GM10266 (cell line): Measurements from ENCODE around the gene GALNT6.

Experiments used
- DNase-seq: peaks from one replicate; pipeline ENCODE4 v3.0.0; 2012; ENCODE audit errors: extremely low spot score
- CTCF ChIP-seq: IDR thresholded peaks from 2 replicates; pipeline ENCODE4 v1.5.1; 2012; ENCODE audit warnings: mild to moderate bottlenecking, low read depth; ENCODE audit not compliant: control insufficient read depth, insufficient read depth; ENCODE audit errors: missing control alignments

Gene GALNT6

GRCh38 chr12:51390891-51391282 lies 319 bp downstream of the GALNT6 start:
- TF ChIP-seq CTCF = no peak
- DNase-seq = peak; percentile 49

- no peak for DNase-seq
- no peak for TF ChIP-seq CTCF
These were observed 749 bp downstream of the GALNT6 start for GRCh38 chr12:51390457-51390856.

- no peak for TF ChIP-seq CTCF
- DNase-seq = peak; percentile 55
These were observed 1.8 kb downstream of the GALNT6 start for GRCh38 chr12:51389302-51389999.

GRCh38 chr12:51388846-51389245 lies 2.4 kb downstream of the GALNT6 start:
- no peak for DNase-seq
- no peak for TF ChIP-seq CTCF

- TF ChIP-seq CTCF = no peak
- DNase-seq = no peak
These were observed 3.0 kb downstream of the GALNT6 start for GRCh38 chr12:51388069-51388799.

- no peak for TF ChIP-seq CTCF
- DNase-seq = no peak
These were observed 4.9 kb downstream of the GALNT6 start for GRCh38 chr12:51386351-51386750.

- no peak for TF ChIP-seq CTCF
- no peak for DNase-seq
These were observed 7.8 kb downstream of the GALNT6 start for GRCh38 chr12:51383269-51383905.
